LNCAP (cell line): ENCODE data around the gene SLC20A1.

Experiments
- TF ChIP-seq, protein P1 (sequence below): fragments of 450-650 bp; IDR thresholded peaks from 2 replicates; pipeline ENCODE4 v1.5.1; 2017; ENCODE audit warnings: mild to moderate bottlenecking

The SLC20A1 gene

DNA sequence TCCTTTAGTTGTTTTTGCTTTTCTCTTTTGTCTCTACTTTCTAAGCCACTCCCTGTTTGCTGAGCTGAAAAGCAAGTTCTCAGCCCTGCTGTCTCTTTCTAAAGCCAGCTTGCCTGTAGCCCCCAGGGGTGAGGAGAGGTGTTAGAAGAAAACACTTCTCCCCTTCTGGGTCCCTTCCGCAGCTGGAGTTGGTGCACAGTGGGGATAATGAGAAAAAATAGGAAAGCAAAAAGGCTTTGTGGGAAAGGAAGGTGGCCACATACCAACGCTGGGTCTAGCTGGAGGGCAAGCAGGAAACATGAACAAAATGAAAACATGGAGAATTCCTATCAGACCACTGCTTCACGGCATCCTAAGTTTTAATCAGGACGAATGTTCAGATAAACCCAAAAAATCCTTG, 15.5 kb upstream of the SLC20A1 start:
- TF ChIP-seq, protein P1, sequence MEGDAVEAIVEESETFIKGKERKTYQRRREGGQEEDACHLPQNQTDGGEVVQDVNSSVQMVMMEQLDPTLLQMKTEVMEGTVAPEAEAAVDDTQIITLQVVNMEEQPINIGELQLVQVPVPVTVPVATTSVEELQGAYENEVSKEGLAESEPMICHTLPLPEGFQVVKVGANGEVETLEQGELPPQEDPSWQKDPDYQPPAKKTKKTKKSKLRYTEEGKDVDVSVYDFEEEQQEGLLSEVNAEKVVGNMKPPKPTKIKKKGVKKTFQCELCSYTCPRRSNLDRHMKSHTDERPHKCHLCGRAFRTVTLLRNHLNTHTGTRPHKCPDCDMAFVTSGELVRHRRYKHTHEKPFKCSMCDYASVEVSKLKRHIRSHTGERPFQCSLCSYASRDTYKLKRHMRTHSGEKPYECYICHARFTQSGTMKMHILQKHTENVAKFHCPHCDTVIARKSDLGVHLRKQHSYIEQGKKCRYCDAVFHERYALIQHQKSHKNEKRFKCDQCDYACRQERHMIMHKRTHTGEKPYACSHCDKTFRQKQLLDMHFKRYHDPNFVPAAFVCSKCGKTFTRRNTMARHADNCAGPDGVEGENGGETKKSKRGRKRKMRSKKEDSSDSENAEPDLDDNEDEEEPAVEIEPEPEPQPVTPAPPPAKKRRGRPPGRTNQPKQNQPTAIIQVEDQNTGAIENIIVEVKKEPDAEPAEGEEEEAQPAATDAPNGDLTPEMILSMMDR: no peak

- TF ChIP-seq, protein P1: no peak
Observed at GRCh38 chr2:112633708-112634107, 12.0 kb upstream of the SLC20A1 start.

- TF ChIP-seq, protein P1: no peak
Observed at GRCh38 chr2:112634153-112634873, 11.4 kb upstream of the SLC20A1 start.

GRCh38 chr2:112634874-112635157, 10.9 kb upstream of the SLC20A1 start:
- TF ChIP-seq, protein P1: no peak

DNA sequence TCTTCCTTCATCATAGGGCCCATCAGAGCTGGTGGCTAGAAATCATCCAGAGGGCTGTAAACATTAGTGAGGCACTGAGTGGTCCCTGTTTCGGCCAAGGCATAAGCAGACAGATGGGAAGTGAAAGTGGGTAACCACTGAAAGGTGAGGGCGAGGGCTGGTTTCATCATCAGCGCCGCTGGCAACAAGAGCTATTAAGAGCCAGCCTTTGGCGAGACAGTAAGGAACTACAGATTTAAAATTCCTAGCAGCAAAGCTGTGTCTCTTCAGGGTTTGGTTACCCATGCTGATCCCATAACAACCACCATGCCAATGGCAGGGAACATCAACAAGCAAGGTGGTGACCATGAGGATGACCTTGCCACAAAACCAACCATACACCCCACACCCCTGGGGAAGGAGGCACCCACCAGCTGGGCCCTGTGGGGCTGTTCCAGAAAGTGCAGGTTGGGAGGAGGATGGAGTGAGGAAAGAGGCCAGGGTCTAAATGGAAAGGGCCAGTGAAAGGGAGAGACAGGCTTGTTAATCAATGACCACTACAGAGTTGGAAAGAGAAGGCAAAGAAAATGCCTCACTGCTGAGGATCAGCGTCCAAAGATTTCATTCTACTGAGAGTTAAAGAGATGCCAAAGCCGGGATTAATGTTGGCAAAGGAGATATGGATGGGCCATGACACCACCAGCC, 9.0 kb upstream of the SLC20A1 start:
- TF ChIP-seq, protein P1: no peak

- TF ChIP-seq, protein P1: no peak
Observed at GRCh38 chr2:112637289-112637660, 8.5 kb upstream of the SLC20A1 start.

DNA sequence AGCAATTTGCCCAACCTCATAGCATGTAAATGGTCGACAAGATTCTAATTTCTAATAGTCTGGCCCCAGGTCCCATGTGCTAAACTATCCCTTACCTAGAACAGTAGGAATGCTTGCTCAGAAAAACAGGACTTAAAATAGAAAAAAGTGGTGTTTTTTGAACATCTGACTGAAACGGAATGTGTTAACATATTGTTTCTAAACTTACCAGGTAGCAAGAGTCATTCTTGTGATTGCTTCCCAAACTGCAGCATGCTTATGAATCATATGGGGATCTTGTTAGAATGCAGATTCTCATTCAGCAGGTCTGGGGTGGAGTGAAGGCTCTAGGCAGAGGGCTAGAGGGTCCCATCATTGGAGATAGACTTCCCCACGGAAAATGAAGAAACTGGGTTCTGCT, 5.8 kb upstream of the SLC20A1 start:
- TF ChIP-seq, protein P1: no peak

DNA sequence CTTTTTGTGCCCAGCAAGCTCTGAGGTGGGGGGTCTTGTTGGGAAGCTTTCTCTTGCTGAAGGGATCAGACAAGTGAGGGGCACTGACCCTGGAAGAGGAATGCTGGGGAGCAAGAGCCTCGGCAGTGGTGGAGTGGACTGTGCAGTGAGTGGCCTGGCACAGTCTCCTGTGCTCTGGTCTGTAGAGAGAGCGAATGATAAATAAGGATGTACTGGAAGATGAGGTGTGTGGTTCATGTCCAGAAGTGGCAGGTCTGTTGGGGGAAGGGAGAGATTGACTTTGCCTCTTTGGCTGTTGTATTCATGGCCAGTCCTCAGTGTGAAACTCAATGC, 5.3 kb upstream of the SLC20A1 start:
- TF ChIP-seq, protein P1: no peak
